HL-60 (cell line): ENCODE data around the gene PTTG2.

ENCODE experiments used
- DNase-seq, 2 experiments: peaks; one replicate each; pipeline ENCODE4 v3.0.0-alpha.2; 2010 to 2020; ENCODE audit warnings: low read depth in 1 of 2, low spot score in 1 of 2
- H3K27ac ChIP-seq: fragments of 250-450 bp; sonication (Bioruptor Pico); replicated peaks from 2 replicates; pipeline ENCODE4 v1.5.1; 2020; ENCODE audit warnings: mild to moderate bottlenecking, moderate library complexity
- H3K27me3 ChIP-seq: fragments of 250-450 bp; sonication (Bioruptor Pico); 2 replicates; pipeline ENCODE4 v1.5.1; 2021; ENCODE audit warnings: mild to moderate bottlenecking, moderate library complexity; ENCODE audit not compliant: insufficient read depth, poor library complexity, severe bottlenecking
- H3K4me3 ChIP-seq: replicated peaks from 2 replicates; pipeline ENCODE4 v1.5.1; 2011; ENCODE audit warnings: mild to moderate bottlenecking, control low read depth, low read length; ENCODE audit not compliant: insufficient read depth
- CTCF ChIP-seq: IDR thresholded peaks from one replicate; pipeline ENCODE4 v1.5.1; 2011; ENCODE audit warnings: low read length, control low read depth, inconsistent platforms; ENCODE audit not compliant: insufficient read depth
- GABPA ChIP-seq: IDR thresholded peaks from 2 replicates; pipeline ENCODE4 v1.6.1; 2012; ENCODE audit warnings: low read depth
- POLR2AphosphoS5 ChIP-seq: IDR thresholded peaks from 2 replicates; pipeline ENCODE4 v1.6.1; 2012; ENCODE audit warnings: low read depth
- REST ChIP-seq: IDR thresholded peaks from 2 replicates; pipeline ENCODE4 v1.6.1; 2012; ENCODE audit warnings: low read depth; ENCODE audit not compliant: insufficient replicate concordance
- SPI1 ChIP-seq: IDR thresholded peaks from 2 replicates; pipeline ENCODE4 v1.6.1; 2012; ENCODE audit warnings: low read depth, mild to moderate bottlenecking, borderline replicate concordance
- long read RNA-seq: library from polyadenylated mRNA; unstranded; transcript quantifications from one replicate; pipeline ENCODE4 v2.0.0, GENCODE V29; 2020

Gene PTTG2
- long read RNA-seq = 0 reads

- TF ChIP-seq REST (no peak), POLR2AphosphoS5 (no peak), GABPA (no peak), SPI1 (no peak), CTCF (no peak)
- no peak within 1 kb of the TSS for H3K27ac ChIP-seq
- no peak within 1 kb of the TSS for H3K4me3 ChIP-seq
- DNase-seq = no peak
- H3K27me3 ChIP-seq = no peaks in the 10 kb centered on the region
Measured at GRCh38 chr4:37960098-37960497, at the start of gene PTTG2. Gene PTTG2 (plus strand): TSS chr4:37960398. CDS start chr4:37960435, 37 bp downstream.

GRCh38 chr4:37914539-37914938 is 45.7 kb upstream of the PTTG2 start:
- TF ChIP-seq SPI1 (no peak), REST (no peak), CTCF (no peak), GABPA (no peak), POLR2AphosphoS5 (no peak)
- Histone ChIP-seq H3K27me3 (no peaks in the 10 kb centered on the region), H3K4me3 (no peak overlapping the region), H3K27ac (no peak overlapping the region)
- DNase-seq = no peak

- TF ChIP-seq REST (no peak), GABPA (no peak), POLR2AphosphoS5 (no peak), CTCF (no peak), SPI1 (no peak)
- H3K27ac ChIP-seq = no peak overlapping the region
- DNase-seq = no peak
- no peak overlapping the region for H3K4me3 ChIP-seq
- H3K27me3 ChIP-seq = no peaks in the 10 kb centered on the region
Measured at GRCh38 chr4:37917388-37917787, 42.8 kb upstream of the PTTG2 start.
